Activated B cell treated with CpG ODN at 0.5 μM for 24 hours (primary cell): ENCODE data around the gene CAD. TPM values are rescaled to one million over a fixed set of nuclear protein-coding genes. Genes with fewer than 3 reads are reported as not detected.

ENCODE experiments used
- ATAC-seq: fragments of 200-7000 bp; cut with Tn5 transposase; one replicate; pipeline ENCODE4 v1.10.0; 2021; ENCODE audit warnings: low read depth, mild to moderate bottlenecking, moderate library complexity
- CTCF ChIA-PET: fragments of 350-600 bp; sonication (Branson Sonifier 250); formaldehyde crosslinking; loops from one replicate; lab custom pipeline; 2021; ENCODE audit warnings: antibody characterized with exemption; lab: Charles Lee
- POLR2A ChIA-PET: fragments of 350-600 bp; sonication (Branson Sonifier 250); formaldehyde crosslinking; loops from one replicate; lab custom pipeline; 2021; ENCODE audit warnings: antibody characterized with exemption; lab: Charles Lee
- DNase-seq: peaks from one replicate; pipeline ENCODE4 v3.0.0; 2022
- H3K27ac Mint-ChIP-seq: one replicate; pipeline ENCODE4 v1.8.0; 2020; ENCODE audit warnings: mixed read lengths
- H3K27me3 Mint-ChIP-seq: one replicate; pipeline ENCODE4 v1.8.0; 2021; ENCODE audit warnings: mixed read lengths
- H3K36me3 Mint-ChIP-seq: one replicate; pipeline ENCODE4 v1.8.0; 2021; ENCODE audit warnings: low read depth, mixed read lengths
- H3K4me1 Mint-ChIP-seq: one replicate; pipeline ENCODE4 v1.8.0; 2021; ENCODE audit warnings: mixed read lengths
- H3K4me3 Mint-ChIP-seq: one replicate; pipeline ENCODE4 v1.8.0; 2020; ENCODE audit warnings: mild to moderate bottlenecking, mixed read lengths
- H3K9me3 Mint-ChIP-seq: one replicate; pipeline ENCODE4 v1.8.0; 2020; ENCODE audit warnings: mixed read lengths
- intact Hi-C: fragments of 100-400 bp; cut with micrococcal nuclease; formaldehyde crosslinking; loops from one replicate; pipeline ENCODE4 v1.15.1; 2024
- total RNA-seq: library from RNA; stranded (reverse); gene quantifications from 2 replicates; pipeline ENCODE4 v1.2.3, GENCODE V29; 2022
- TF ChIP-seq, protein P1 (sequence below): fragments of 200-600 bp; IDR thresholded peaks from one replicate; pipeline ENCODE4 v1.8.0; 2022; ENCODE audit warnings: antibody characterized with exemption, mild to moderate bottlenecking

CAD gene
- total RNA-seq, 1 donor from 2014 or later: 64.1 TPM

DNA sequence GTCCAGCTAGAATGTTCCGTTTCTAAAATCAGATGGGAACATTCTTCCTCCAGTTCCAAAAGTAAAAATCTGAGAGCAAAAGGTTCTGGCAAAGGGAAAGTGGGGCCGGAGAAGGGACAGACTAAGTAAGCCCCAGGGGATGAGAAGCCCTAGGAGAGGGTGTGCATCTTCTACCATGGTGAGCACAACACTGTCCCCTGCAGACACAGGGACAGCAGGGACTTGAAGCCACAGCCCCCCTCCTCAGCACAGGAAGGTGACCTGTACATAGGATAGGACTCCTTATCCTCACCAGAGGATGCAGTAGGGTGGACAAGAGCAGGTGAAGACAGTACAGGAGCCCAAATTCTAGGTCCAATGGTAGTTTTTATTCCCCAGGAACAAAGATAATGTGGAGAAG lies 17.9 kb upstream of the CAD start:
- CTCF ChIA-PET: no interaction called here
- POLR2A ChIA-PET: interaction anchor here (1.3 kb wide), 1 partner anchor 9 kb away, joined by 3 read pairs; no protein-coding TSS in a partner anchor
- no peaks in the 10 kb centered on the region for H3K9me3 Mint-ChIP-seq
- H3K36me3 Mint-ChIP-seq: peaks cover 48% of the 10 kb centered on the region
- no peak overlapping the region for H3K27ac Mint-ChIP-seq
- TF ChIP-seq, protein P1, sequence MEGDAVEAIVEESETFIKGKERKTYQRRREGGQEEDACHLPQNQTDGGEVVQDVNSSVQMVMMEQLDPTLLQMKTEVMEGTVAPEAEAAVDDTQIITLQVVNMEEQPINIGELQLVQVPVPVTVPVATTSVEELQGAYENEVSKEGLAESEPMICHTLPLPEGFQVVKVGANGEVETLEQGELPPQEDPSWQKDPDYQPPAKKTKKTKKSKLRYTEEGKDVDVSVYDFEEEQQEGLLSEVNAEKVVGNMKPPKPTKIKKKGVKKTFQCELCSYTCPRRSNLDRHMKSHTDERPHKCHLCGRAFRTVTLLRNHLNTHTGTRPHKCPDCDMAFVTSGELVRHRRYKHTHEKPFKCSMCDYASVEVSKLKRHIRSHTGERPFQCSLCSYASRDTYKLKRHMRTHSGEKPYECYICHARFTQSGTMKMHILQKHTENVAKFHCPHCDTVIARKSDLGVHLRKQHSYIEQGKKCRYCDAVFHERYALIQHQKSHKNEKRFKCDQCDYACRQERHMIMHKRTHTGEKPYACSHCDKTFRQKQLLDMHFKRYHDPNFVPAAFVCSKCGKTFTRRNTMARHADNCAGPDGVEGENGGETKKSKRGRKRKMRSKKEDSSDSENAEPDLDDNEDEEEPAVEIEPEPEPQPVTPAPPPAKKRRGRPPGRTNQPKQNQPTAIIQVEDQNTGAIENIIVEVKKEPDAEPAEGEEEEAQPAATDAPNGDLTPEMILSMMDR: no peak
- H3K4me1 Mint-ChIP-seq: no peaks in the 10 kb centered on the region
- intact Hi-C loops: no loop called here
- ATAC-seq: no peak
- no peaks in the 10 kb centered on the region for H3K27me3 Mint-ChIP-seq
- no peak for DNase-seq
- no peak overlapping the region for H3K4me3 Mint-ChIP-seq

DNA sequence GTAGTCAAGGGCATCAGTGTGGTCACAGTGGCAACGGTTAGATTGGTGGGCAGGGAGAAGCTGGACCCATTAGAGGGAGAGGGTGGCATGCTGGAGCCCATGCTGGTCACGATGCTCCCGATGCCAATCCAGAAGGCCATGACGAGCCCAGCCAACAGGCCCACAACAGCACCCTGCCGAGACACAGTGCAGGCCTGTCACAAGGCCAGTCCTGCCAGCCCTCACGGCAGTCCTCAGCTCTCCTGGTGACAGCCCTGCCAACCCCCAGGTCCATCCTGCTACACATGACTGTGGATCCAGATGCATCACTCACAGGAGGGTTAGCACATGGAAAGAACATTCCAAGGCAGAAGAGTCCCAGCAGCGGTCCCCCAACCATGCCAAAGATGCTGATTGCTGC lies 15.5 kb upstream of the CAD start:
- Mint-ChIP-seq H3K4me1 (no peaks in the 10 kb centered on the region), H3K27ac (no peak overlapping the region), H3K4me3 (no peak overlapping the region), H3K27me3 (no peaks in the 10 kb centered on the region), H3K9me3 (no peaks in the 10 kb centered on the region), H3K36me3 (peaks cover 73% of the 10 kb centered on the region)
- POLR2A ChIA-PET: interaction anchor here (2.1 kb wide), 1 partner anchor 10 kb away, joined by 6 read pairs; the partner anchor contains the start of genes ATRAID and SLC5A6
- DNase-seq (no peak), ATAC-seq (no peak)
- CTCF ChIA-PET: no interaction called here
- TF ChIP-seq, protein P1: no peak
- intact Hi-C loops: no loop called here

DNA sequence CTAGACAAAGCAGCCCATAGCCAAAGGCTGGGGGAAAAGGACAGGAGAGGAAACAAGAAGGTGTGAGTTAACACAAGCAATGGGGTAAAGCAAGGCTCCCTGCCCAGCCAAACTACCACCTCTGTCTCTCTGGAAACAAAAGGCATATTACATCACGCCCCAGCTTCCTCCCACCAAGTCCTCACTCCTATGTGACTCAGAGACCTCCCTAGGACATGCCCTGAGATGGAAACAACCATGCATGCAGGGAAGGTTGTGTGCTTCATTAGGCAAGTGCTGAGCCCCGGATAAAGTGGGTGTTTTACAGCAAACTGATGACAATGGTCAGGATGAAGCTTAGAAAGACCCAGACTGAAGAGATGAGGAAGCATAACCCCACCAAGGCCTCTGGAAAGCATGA lies 14.3 kb upstream of the CAD start:
- intact Hi-C loops: no loop called here
- Mint-ChIP-seq H3K9me3 (no peaks in the 10 kb centered on the region), H3K4me1 (no peaks in the 10 kb centered on the region), H3K27me3 (no peaks in the 10 kb centered on the region), H3K36me3 (peaks cover 84% of the 10 kb centered on the region), H3K27ac (no peak overlapping the region), H3K4me3 (no peak overlapping the region)
- DNase-seq (no peak), ATAC-seq (no peak)
- ChIA-PET CTCF (no interaction called here), POLR2A (interaction anchor here (2.1 kb wide), 1 partner anchor 9 kb away, joined by 6 read pairs; the partner anchor contains the start of genes ATRAID and SLC5A6)
- TF ChIP-seq, protein P1: no peak

DNA sequence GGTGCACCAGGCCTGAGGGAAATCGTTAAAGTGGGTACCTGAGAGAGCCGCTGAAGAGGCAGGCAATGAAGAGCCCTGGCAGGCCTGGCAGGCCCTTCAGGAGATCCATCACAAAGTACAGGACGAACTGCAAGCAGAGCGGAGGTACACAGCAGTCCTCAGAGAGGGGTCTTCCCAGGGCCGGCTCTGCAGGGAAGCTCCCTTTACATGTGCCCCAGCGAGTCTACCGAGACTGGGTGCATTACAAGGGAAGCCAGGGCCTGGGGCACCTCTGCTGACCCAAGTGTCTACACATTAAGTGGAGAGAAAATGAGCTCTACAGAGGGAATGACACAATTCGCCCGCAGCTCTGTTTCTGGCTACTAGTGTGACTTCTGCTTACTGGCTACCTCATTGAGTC lies 13.4 kb upstream of the CAD start:
- intact Hi-C loops: no loop called here
- TF ChIP-seq, protein P1: no peak
- Mint-ChIP-seq H3K27ac (no peak overlapping the region), H3K36me3 (peaks cover 91% of the 10 kb centered on the region), H3K27me3 (no peaks in the 10 kb centered on the region), H3K4me1 (no peaks in the 10 kb centered on the region), H3K4me3 (no peak overlapping the region), H3K9me3 (no peaks in the 10 kb centered on the region)
- CTCF ChIA-PET: no interaction called here
- no peak for ATAC-seq
- no peak for DNase-seq
- POLR2A ChIA-PET: interaction anchor here (2.1 kb wide), 1 partner anchor 8 kb away, joined by 6 read pairs; the partner anchor contains the start of genes ATRAID and SLC5A6

DNA sequence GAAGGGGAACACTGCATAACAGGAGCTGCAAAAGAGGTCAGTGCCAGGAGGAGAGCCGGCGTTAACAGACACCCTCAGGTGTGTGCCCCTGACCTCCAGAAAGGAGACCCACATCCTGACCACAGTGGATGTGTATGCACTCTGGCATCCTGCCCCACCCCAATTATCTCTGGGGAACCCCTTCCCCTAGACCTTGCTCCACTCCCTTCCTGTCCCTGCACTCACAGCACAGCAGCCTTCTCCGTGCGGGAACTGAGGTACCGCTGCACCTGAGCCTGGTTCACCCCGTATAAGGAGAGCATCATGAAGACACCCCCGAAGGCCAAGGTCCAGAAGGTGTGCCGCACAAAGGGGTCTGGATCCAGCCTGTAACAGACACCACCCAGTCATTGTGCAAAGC lies 12.6 kb upstream of the CAD start:
- Mint-ChIP-seq H3K27ac (no peak overlapping the region), H3K4me3 (no peak overlapping the region), H3K4me1 (no peaks in the 10 kb centered on the region), H3K9me3 (no peaks in the 10 kb centered on the region), H3K36me3 (peaks cover 92% of the 10 kb centered on the region), H3K27me3 (no peaks in the 10 kb centered on the region)
- CTCF ChIA-PET: no interaction called here
- POLR2A ChIA-PET: no interaction called here
- TF ChIP-seq, protein P1: no peak
- no peak for ATAC-seq
- DNase-seq: no peak
- intact Hi-C loops: no loop called here
